Fibroblast of lung (primary cell): ENCODE data around the gene KCNMA1. TPM values are rescaled to one million over a fixed set of nuclear protein-coding genes. Genes with fewer than 3 reads are reported as not detected.

ENCODE experiments used
- DNase-seq, 2 donors: peaks; one replicate each; pipeline versions ENCODE4 v3.0.0 to v3.0.0-alpha.2; 2010; ENCODE audit warnings: low read depth in 2 of 2
- H2AFZ ChIP-seq: 2 replicates; pipeline ENCODE4 v1.5.1; 2012; ENCODE audit warnings: low read length, control low read depth, inconsistent platforms
- H3K27ac ChIP-seq: 2 replicates; pipeline ENCODE4 v1.5.1; 2011; ENCODE audit warnings: low read length, control low read depth; ENCODE audit not compliant: insufficient read depth
- H3K27me3 ChIP-seq: 2 replicates; pipeline ENCODE4 v1.5.1; 2011; ENCODE audit warnings: mild to moderate bottlenecking, low read length; ENCODE audit not compliant: control insufficient read depth, insufficient read depth
- H3K36me3 ChIP-seq: 2 replicates; pipeline ENCODE4 v1.5.1; 2011; ENCODE audit warnings: low read length; ENCODE audit not compliant: control insufficient read depth, insufficient read depth
- H3K4me1 ChIP-seq: 2 replicates; pipeline ENCODE4 v1.5.1; 2011; ENCODE audit warnings: low read length; ENCODE audit not compliant: control insufficient read depth, insufficient read depth; ENCODE audit errors: extremely low read depth
- H3K4me2 ChIP-seq: 2 replicates; pipeline ENCODE4 v1.5.1; 2011; ENCODE audit warnings: low read length, control low read depth; ENCODE audit not compliant: insufficient read depth; ENCODE audit errors: extremely low read depth
- H3K4me3 ChIP-seq, 4 experiments: fragments of 200-600 bp in 1 of 4; sonication (generic) in 1 of 4; replicated peaks in 1 of 4; 2 replicates each; pipeline ENCODE4 v1.5.1; 2011 to 2016; ENCODE audit warnings: low read length in 4 of 4, low read depth in 3 of 4, mild to moderate bottlenecking in 3 of 4, control low read depth in 2 of 4, inconsistent platforms in 1 of 4, mixed read lengths in 1 of 4; ENCODE audit not compliant: insufficient read depth in 1 of 4; ENCODE audit errors: control extremely low read depth in 1 of 4
- H3K79me2 ChIP-seq: 2 replicates; pipeline ENCODE4 v1.5.1; 2012; ENCODE audit warnings: mild to moderate bottlenecking, low read length, inconsistent platforms; ENCODE audit not compliant: control insufficient read depth, insufficient read depth
- H3K9ac ChIP-seq: 2 replicates; pipeline ENCODE4 v1.5.1; 2011; ENCODE audit warnings: mild to moderate bottlenecking, low read length, control low read depth; ENCODE audit not compliant: insufficient read depth
- H3K9me3 ChIP-seq: 2 replicates; pipeline ENCODE4 v1.5.1; 2012; ENCODE audit warnings: low read depth, low read length; ENCODE audit not compliant: control insufficient read depth, insufficient read depth
- H4K20me1 ChIP-seq: 2 replicates; pipeline ENCODE4 v1.5.1; 2011; ENCODE audit warnings: low read length; ENCODE audit not compliant: control insufficient read depth, insufficient read depth; ENCODE audit errors: extremely low read depth
- CTCF ChIP-seq, 2 donors: IDR thresholded peaks in 1 of 2; conservative IDR thresholded peaks in 1 of 2; 1 replicate in 1 of 2; 2 replicates in 1 of 2; pipeline ENCODE4 v1.5.1; 2011 to 2012; ENCODE audit warnings: low read length in 2 of 2, control low read depth in 1 of 2, inconsistent platforms in 1 of 2, low read depth in 1 of 2, mild to moderate bottlenecking in 1 of 2
- EZH2 ChIP-seq: IDR thresholded peaks from 2 replicates; pipeline ENCODE4 v1.5.1; 2012; ENCODE audit warnings: low read length, control low read depth, mild to moderate bottlenecking; ENCODE audit errors: missing control alignments
- polyA plus RNA-seq, 2 donors: library from polyadenylated mRNA; depleted of rRNA in 1 of 2; stranded (reverse) in 1 of 2; unstranded in 1 of 2; fragments of >200 nt; gene quantifications; 2 replicates each; pipeline ENCODE4 v1.2.1, GENCODE V29; 2011 to 2012; ENCODE audit warnings: missing spikeins in 1 of 2
- total RNA-seq: library from RNA; depleted of rRNA; stranded (reverse); fragments of >200 nt; gene quantifications from 2 replicates; pipeline ENCODE4 v1.2.1, GENCODE V29; 2014

The KCNMA1 gene
- total and polyA plus RNA-seq, 2 donors (not counting 1 experiment from before 2014, with no cell fraction given), result 31.0 to 138 TPM

- H2AFZ ChIP-seq, result no peak overlapping the region
- DNase-seq, result no peak
- H3K9me3 ChIP-seq, result no peaks in the 10 kb centered on the region
- H3K9ac ChIP-seq, result no peak overlapping the region
- TF ChIP-seq CTCF (conservative IDR thresholded peaks at IDR 0.05 in 1 of 2, IDR thresholded peaks at IDR 0.05 in 1 of 2; ENCODE audit: low read depth in 1 of 2, low read length in 2 of 2) (no peak), EZH2 (no peak)
- no peaks in the 10 kb centered on the region for H3K36me3 ChIP-seq
- H3K27ac ChIP-seq, result no peak overlapping the region
- no peaks in the 10 kb centered on the region for H4K20me1 ChIP-seq
- H3K4me3 ChIP-seq, result no peak overlapping the region
- H3K79me2 ChIP-seq, result no peaks in the 10 kb centered on the region
- no peaks in the 10 kb centered on the region for H3K27me3 ChIP-seq
- H3K4me2 ChIP-seq, result no peak overlapping the region
- H3K4me1 ChIP-seq, result peaks cover 8% of the 10 kb centered on the region
Observed at GRCh38 chr10:77233466-77233865, 404.1 kb downstream of the KCNMA1 start.

DNA sequence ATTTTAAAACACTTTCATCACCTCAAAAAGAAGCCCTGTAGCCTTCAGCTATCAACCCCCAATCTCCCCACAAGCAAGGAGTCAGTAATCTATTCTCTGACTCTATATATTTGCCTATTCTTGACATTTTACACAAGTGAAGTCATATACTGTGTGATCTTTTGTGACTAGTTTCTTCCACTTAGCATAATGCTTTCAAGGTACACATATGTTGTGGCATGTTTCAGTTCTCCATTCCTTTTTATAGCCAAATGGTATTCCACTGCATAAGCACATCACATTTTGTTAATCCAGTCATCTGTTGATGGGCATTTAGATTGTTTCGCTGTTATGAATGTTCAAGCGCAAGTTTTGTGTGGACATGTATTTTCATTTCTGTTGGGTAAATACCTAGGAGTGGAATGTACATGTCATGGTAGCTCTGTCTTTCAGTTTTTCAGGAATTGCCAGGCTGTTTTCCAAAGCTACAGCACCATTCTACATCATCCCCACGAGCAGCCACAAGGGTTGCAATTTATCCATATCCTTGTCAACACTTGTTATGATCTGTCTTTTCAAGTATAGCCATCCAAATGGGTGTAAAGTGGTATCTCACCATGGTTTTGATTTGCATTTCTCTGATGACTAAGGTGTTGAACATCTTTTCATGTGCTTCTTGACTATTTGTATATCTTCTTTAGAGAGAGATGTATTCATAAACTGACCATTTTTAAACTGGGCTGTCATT, 405.6 kb downstream of the KCNMA1 start:
- Histone ChIP-seq H3K4me2 (no peak overlapping the region), H3K9ac (no peak overlapping the region), H3K9me3 (no peaks in the 10 kb centered on the region), H3K4me1 (peaks cover 8% of the 10 kb centered on the region), H2AFZ (no peak overlapping the region), H3K27ac (no peak overlapping the region), H3K36me3 (no peaks in the 10 kb centered on the region), H3K4me3 (no peak overlapping the region), H4K20me1 (no peaks in the 10 kb centered on the region), H3K27me3 (no peaks in the 10 kb centered on the region), H3K79me2 (no peaks in the 10 kb centered on the region)
- TF ChIP-seq CTCF (conservative IDR thresholded peaks at IDR 0.05 in 1 of 2, IDR thresholded peaks at IDR 0.05 in 1 of 2; ENCODE audit: low read depth in 1 of 2, low read length in 2 of 2), result no peak
- TF ChIP-seq EZH2, result no peak
- no peak for DNase-seq

- Histone ChIP-seq H3K9me3 (no peaks in the 10 kb centered on the region), H3K4me3 (no peak overlapping the region), H4K20me1 (no peaks in the 10 kb centered on the region), H3K4me1 (peaks cover 8% of the 10 kb centered on the region), H3K36me3 (no peaks in the 10 kb centered on the region), H3K27me3 (no peaks in the 10 kb centered on the region), H3K27ac (no peak overlapping the region), H3K79me2 (no peaks in the 10 kb centered on the region), H3K4me2 (no peak overlapping the region), H3K9ac (no peak overlapping the region), H2AFZ (no peak overlapping the region)
- TF ChIP-seq CTCF (conservative IDR thresholded peaks at IDR 0.05 in 1 of 2, IDR thresholded peaks at IDR 0.05 in 1 of 2; ENCODE audit: low read depth in 1 of 2, low read length in 2 of 2) (no peak), EZH2 (no peak)
- no peak for DNase-seq
Observed at GRCh38 chr10:77231375-77231774, 406.2 kb downstream of the KCNMA1 start.
